Measurements from ENCODE around the gene RAB34.

Gene RAB34

GRCh38 chr17:28717578-28718332, at the start of gene RAB34:
Gene RAB34 (minus strand): TSS chr17:28717868. CDS start chr17:28717266, 602 bp downstream.
- DNase-seq, result no peak

- DNase-seq, result no peak
Observed at GRCh38 chr17:28765038-28765437, 47.4 kb upstream of the RAB34 start.

GRCh38 chr17:28763804-28764266, 46.2 kb upstream of the RAB34 start:
- DNase-seq, result peak; percentile 84

GRCh38 chr17:28763137-28763799, 45.6 kb upstream of the RAB34 start:
- no peak for DNase-seq

GRCh38 chr17:28760601-28761562, 43.2 kb upstream of the RAB34 start:
- DNase-seq, result no peak

- DNase-seq, result no peak
Observed at GRCh38 chr17:28759256-28759865, 41.7 kb upstream of the RAB34 start.

- no peak for DNase-seq
Observed at GRCh38 chr17:28758411-28759121, 40.9 kb upstream of the RAB34 start.

- DNase-seq, result no peak
Observed at GRCh38 chr17:28756049-28756804, 38.6 kb upstream of the RAB34 start.

GRCh38 chr17:28755486-28755885, 37.8 kb upstream of the RAB34 start:
- no peak for DNase-seq

GRCh38 chr17:28751600-28752366, 34.1 kb upstream of the RAB34 start:
- no peak for DNase-seq

GRCh38 chr17:28750178-28751047, 32.7 kb upstream of the RAB34 start:
- DNase-seq, result peak; percentile 91

- no peak for DNase-seq
Observed at GRCh38 chr17:28749516-28750177, 32.0 kb upstream of the RAB34 start.

GRCh38 chr17:28748852-28749515, 31.3 kb upstream of the RAB34 start:
- no peak for DNase-seq

GRCh38 chr17:28747801-28748750, 30.4 kb upstream of the RAB34 start:
- DNase-seq, result no peak

GRCh38 chr17:28747051-28747691, 29.5 kb upstream of the RAB34 start:
- DNase-seq, result no peak

- DNase-seq, result no peak
Observed at GRCh38 chr17:28746611-28747050, 29.0 kb upstream of the RAB34 start.

Data from stimulated activated CD4-positive, alpha-beta T cell treated with anti-CD3 and anti-CD28 coated beads, Interleukin-4, amount 100 ng/mL, for 24 hours (primary cell).